ENCODE results near the gene FBXW4. TPM values are rescaled to one million over a fixed set of nuclear protein-coding genes. Genes with fewer than 3 reads are reported as not detected.

The FBXW4 gene
- total RNA-seq, 2 experiments from 2014 or later, result 43.1 to 60.9 TPM

DNA sequence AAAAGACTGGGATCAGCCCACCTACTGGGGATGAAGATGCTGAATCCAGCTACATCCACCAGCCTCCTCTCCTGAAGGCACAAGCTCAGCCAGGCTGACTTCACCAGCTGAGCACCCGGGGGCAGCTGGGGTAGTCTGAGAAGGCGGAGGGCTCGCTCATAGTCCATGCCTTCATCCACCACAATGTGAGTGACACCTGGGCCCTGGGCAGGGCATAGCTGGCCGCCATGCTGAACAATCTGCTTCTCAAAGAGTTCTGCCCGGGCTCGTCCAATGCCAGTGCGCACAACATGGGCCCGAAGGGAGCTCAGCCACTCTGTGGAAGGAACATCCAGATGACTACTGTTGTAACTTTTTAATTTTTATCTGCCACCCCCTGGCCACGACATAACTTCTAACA, 109.1 kb downstream of the FBXW4 start:
- no peak for TF ChIP-seq EZH2phosphoT487 (IDR thresholded peaks at IDR 0.05; ENCODE audit: borderline replicate concordance, low read depth, low read length)
- TF ChIP-seq, protein P1, sequence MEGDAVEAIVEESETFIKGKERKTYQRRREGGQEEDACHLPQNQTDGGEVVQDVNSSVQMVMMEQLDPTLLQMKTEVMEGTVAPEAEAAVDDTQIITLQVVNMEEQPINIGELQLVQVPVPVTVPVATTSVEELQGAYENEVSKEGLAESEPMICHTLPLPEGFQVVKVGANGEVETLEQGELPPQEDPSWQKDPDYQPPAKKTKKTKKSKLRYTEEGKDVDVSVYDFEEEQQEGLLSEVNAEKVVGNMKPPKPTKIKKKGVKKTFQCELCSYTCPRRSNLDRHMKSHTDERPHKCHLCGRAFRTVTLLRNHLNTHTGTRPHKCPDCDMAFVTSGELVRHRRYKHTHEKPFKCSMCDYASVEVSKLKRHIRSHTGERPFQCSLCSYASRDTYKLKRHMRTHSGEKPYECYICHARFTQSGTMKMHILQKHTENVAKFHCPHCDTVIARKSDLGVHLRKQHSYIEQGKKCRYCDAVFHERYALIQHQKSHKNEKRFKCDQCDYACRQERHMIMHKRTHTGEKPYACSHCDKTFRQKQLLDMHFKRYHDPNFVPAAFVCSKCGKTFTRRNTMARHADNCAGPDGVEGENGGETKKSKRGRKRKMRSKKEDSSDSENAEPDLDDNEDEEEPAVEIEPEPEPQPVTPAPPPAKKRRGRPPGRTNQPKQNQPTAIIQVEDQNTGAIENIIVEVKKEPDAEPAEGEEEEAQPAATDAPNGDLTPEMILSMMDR (conservative IDR thresholded peaks at IDR 0.05; ENCODE audit: low read length), result no peak
- ChIA-PET CTCF (ENCODE audit: unreplicated experiment) (no interaction called here), POLR2A (no interaction called here)
- BruUV-seq (replicated peaks), result no TSS peak
- intact Hi-C loops (cut with micrococcal nuclease; ENCODE audit: unreplicated experiment), result no loop called here
- Histone ChIP-seq H3K36me3 (ENCODE audit: insufficient read depth, low read length) (no peaks in the 10 kb centered on the region), H3K79me2 (ENCODE audit: insufficient read depth, low read depth, low read length) (no peaks in the 10 kb centered on the region), H3K27ac (ENCODE audit: low read depth, low read length, poor library complexity, severe bottlenecking) (no peak overlapping the region), H3K4me3 (ENCODE audit: low read depth, low read length, poor library complexity, severe bottlenecking) (no peak overlapping the region), H3K4me2 (ENCODE audit: low read length) (no peak overlapping the region), H3K9me2 (ENCODE audit: insufficient read depth, low read length) (no peaks in the 10 kb centered on the region), H4K20me1 (ENCODE audit: insufficient read depth, low read length) (no peaks in the 10 kb centered on the region), H3K9me3 (ENCODE audit: low read length) (no peaks in the 10 kb centered on the region), H2AFZ (ENCODE audit: low read length) (no peak overlapping the region), H3K4me1 (ENCODE audit: insufficient read depth, low read length, poor library complexity, severe bottlenecking) (peaks cover 15% of the 10 kb centered on the region)
- DNase-seq (ENCODE audit: low spot score), result no peak

DNA sequence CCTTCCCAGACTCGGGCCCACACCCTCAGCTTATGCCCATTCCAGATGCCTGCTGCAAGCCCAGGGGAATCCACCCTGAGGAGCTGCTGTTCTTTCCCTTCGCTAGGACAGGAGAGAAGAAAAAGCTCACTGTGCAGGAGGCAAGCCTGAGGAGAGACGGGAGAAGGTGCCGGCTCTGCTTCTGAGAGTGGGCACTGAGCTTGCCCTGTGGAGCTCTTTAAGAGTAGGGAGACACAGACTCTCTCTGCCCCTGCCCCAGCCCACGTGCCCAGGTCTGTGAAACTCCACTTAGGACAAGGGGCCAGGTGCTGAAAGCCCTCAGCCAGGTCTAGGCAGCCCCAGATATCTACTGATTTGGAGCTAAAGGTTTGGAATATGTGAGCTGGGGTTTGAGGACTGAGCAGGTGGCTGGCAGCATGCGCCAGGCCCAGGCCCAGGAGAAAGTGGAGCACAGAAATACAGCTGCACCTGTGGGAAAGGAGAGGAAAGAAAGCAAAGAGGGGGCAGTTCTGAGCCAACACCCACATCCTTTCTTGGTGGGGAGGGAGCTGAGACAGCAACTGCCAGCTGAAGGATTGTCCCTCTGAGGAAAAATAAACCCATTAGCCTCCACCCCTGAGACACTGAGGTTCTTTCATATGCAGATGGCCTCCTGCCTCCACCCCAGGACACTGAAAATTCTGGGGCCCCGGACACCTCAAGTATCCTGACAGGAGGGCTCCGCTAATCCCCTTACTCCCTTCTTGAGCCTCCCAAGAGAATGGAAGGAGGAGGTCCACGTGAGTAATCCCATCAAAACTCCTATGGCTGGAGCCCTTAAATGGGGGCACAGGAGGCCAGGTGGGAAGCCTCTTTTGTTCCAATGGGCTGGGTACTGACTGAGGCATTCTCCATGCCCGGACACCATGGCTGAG, 114.2 kb downstream of the FBXW4 start:
- TF ChIP-seq, protein P1 (conservative IDR thresholded peaks at IDR 0.05; ENCODE audit: low read length), result no peak
- no peak for TF ChIP-seq EZH2phosphoT487 (IDR thresholded peaks at IDR 0.05; ENCODE audit: borderline replicate concordance, low read depth, low read length)
- DNase-seq (ENCODE audit: low spot score), result no peak
- Histone ChIP-seq H3K27ac (ENCODE audit: low read depth, low read length, poor library complexity, severe bottlenecking) (no peak overlapping the region), H3K79me2 (ENCODE audit: insufficient read depth, low read depth, low read length) (no peaks in the 10 kb centered on the region), H3K36me3 (ENCODE audit: insufficient read depth, low read length) (0 out of 2 replicates have a peak, but pooled peaks cover 3% of the 10 kb centered on the region), H3K9me2 (ENCODE audit: insufficient read depth, low read length) (no peaks in the 10 kb centered on the region), H2AFZ (ENCODE audit: low read length) (no peak overlapping the region), H4K20me1 (ENCODE audit: insufficient read depth, low read length) (no peaks in the 10 kb centered on the region), H3K4me1 (ENCODE audit: insufficient read depth, low read length, poor library complexity, severe bottlenecking) (no peaks in the 10 kb centered on the region), H3K9me3 (ENCODE audit: low read length) (no peaks in the 10 kb centered on the region), H3K4me3 (ENCODE audit: low read depth, low read length, poor library complexity, severe bottlenecking) (no peak overlapping the region), H3K4me2 (ENCODE audit: low read length) (no peak overlapping the region)
- intact Hi-C loops (cut with micrococcal nuclease; ENCODE audit: unreplicated experiment), result no loop called here
- ChIA-PET POLR2A (interaction anchor here (1.1 kb wide), 1 partner anchor 10 kb away, joined by 3 read pairs; no protein-coding TSS in a partner anchor), CTCF (ENCODE audit: unreplicated experiment) (interaction anchor here (1.2 kb wide), 1 partner anchor 10 kb away, joined by 5 read pairs; no protein-coding TSS in a partner anchor)
- no TSS peak for BruUV-seq (replicated peaks)

DNA sequence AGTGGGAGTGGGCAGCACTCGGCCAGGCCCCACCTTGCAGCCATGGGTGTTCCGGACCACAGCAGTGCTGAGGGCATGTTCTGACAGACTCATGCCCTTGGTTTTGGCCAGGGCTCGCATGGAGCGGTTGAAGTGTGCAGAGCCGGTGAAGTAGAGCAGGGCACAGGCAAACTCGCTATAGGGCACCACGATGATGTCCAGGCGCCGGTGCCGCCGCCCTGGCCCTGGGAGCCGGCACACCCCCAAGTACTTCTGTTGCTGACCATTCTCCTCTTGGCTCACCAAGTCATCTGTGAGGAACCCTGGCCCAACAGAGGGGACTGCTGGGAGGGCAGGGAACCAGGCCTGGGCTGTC, 115.5 kb downstream of the FBXW4 start:
- H4K20me1 ChIP-seq (ENCODE audit: insufficient read depth, low read length), result no peaks in the 10 kb centered on the region
- no peaks in the 10 kb centered on the region for H3K4me1 ChIP-seq (ENCODE audit: insufficient read depth, low read length, poor library complexity, severe bottlenecking)
- H3K79me2 ChIP-seq (ENCODE audit: insufficient read depth, low read depth, low read length), result no peaks in the 10 kb centered on the region
- intact Hi-C loops (cut with micrococcal nuclease; ENCODE audit: unreplicated experiment), result no loop called here
- POLR2A ChIA-PET, result interaction anchor here (1.1 kb wide), 1 partner anchor 8 kb away, joined by 3 read pairs; no protein-coding TSS in a partner anchor
- H3K9me2 ChIP-seq (ENCODE audit: insufficient read depth, low read length), result no peaks in the 10 kb centered on the region
- H3K27ac ChIP-seq (ENCODE audit: low read depth, low read length, poor library complexity, severe bottlenecking), result no peak overlapping the region
- CTCF ChIA-PET (ENCODE audit: unreplicated experiment), result interaction anchor here (1.2 kb wide), 1 partner anchor 9 kb away, joined by 5 read pairs; no protein-coding TSS in a partner anchor
- no peak overlapping the region for H3K4me3 ChIP-seq (ENCODE audit: low read depth, low read length, poor library complexity, severe bottlenecking)
- H2AFZ ChIP-seq (ENCODE audit: low read length), result no peak overlapping the region
- TF ChIP-seq EZH2phosphoT487 (IDR thresholded peaks at IDR 0.05; ENCODE audit: borderline replicate concordance, low read depth, low read length), result no peak
- TF ChIP-seq, protein P1 (conservative IDR thresholded peaks at IDR 0.05; ENCODE audit: low read length), result no peak
- 0 out of 2 replicates have a peak, but pooled peaks cover 3% of the 10 kb centered on the region for H3K36me3 ChIP-seq (ENCODE audit: insufficient read depth, low read length)
- no peaks in the 10 kb centered on the region for H3K9me3 ChIP-seq (ENCODE audit: low read length)
- H3K4me2 ChIP-seq (ENCODE audit: low read length), result no peak overlapping the region
- no peak for DNase-seq (ENCODE audit: low spot score)
- no TSS peak for BruUV-seq (replicated peaks)
